GM10248 (cell line): ENCODE measurements around the gene TTC16.

Experiments used
- CTCF ChIA-PET: fragments of 300-600 bp; sonication (Branson Sonifier 250); formaldehyde crosslinking; extraction: SDS; loops from one replicate; lab custom pipeline; 2021; ENCODE audit warnings: antibody characterized with exemption; lab: Yijun Ruan, JAX
- POLR2A ChIA-PET: fragments of 350-650 bp; sonication (Branson Sonifier 250); formaldehyde crosslinking; extraction: SDS; loops from one replicate; lab custom pipeline; 2020; ENCODE audit warnings: antibody characterized with exemption; lab: Yijun Ruan, JAX
- DNase-seq: peaks from one replicate; pipeline ENCODE4 v3.0.0; 2012; ENCODE audit errors: extremely low spot score
- TF ChIP-seq, protein P1 (sequence below): IDR thresholded peaks from 2 replicates; pipeline ENCODE4 v1.5.1; 2012; ENCODE audit warnings: mild to moderate bottlenecking, low read depth; ENCODE audit errors: extremely low read depth, missing control alignments, control extremely low read depth

TTC16 gene

DNA sequence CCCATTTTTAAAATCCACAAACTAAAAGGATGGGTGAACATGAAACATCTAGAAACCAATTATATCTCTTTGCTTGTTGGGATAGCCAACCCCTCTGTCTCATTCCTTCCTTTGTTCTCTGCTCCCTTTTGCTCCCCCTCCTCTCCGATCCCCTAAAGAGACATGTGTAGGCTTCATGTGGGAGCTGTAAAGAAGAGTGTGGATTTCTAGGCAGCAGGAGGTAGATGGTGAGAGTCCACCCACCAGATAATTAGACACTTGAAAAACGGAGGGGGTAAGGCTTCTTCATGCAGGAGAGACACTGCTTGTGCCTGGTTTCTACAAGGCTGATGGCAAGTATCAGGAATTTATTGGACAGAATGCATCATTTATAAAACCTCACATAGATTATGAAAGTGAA is 36.4 kb upstream of the TTC16 start:
- POLR2A ChIA-PET: no interaction called here
- TF ChIP-seq, protein P1, sequence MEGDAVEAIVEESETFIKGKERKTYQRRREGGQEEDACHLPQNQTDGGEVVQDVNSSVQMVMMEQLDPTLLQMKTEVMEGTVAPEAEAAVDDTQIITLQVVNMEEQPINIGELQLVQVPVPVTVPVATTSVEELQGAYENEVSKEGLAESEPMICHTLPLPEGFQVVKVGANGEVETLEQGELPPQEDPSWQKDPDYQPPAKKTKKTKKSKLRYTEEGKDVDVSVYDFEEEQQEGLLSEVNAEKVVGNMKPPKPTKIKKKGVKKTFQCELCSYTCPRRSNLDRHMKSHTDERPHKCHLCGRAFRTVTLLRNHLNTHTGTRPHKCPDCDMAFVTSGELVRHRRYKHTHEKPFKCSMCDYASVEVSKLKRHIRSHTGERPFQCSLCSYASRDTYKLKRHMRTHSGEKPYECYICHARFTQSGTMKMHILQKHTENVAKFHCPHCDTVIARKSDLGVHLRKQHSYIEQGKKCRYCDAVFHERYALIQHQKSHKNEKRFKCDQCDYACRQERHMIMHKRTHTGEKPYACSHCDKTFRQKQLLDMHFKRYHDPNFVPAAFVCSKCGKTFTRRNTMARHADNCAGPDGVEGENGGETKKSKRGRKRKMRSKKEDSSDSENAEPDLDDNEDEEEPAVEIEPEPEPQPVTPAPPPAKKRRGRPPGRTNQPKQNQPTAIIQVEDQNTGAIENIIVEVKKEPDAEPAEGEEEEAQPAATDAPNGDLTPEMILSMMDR: no peak

DNA sequence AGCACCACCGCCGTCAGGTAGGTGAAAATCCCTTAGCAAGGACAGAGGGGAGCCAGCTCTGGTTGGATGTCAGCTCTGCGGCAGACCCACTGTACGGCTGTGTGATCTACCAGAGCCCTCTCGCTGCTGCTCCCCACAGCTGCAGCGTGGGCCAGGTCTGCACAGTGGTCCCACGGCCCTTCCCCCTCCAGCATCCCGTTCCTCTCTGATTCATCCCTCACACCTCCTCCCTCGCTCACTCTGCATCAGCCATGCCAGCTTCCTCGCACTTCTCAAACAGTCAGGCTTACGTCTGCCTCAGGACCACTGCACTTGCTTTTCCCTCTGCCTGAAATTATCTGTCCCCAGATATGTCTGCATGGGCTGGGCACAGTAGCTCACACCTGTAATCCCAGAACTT is 35.7 kb upstream of the TTC16 start:
- TF ChIP-seq, protein P1: no peak
- POLR2A ChIA-PET: no interaction called here
- no peak for DNase-seq
- CTCF ChIA-PET: interaction anchor here (1.6 to 2.7 kb wide), 2 partner anchors 12 to 24 kb away, joined by 3 to 6 read pairs; no protein-coding TSS in a partner anchor

More for the DNA sequence above, 36.4 kb upstream of the TTC16 start:
- CTCF ChIA-PET: interaction anchor here (1.6 to 2.7 kb wide), 2 partner anchors 13 to 24 kb away, joined by 3 to 6 read pairs; no protein-coding TSS in a partner anchor
- DNase-seq: no peak

DNA sequence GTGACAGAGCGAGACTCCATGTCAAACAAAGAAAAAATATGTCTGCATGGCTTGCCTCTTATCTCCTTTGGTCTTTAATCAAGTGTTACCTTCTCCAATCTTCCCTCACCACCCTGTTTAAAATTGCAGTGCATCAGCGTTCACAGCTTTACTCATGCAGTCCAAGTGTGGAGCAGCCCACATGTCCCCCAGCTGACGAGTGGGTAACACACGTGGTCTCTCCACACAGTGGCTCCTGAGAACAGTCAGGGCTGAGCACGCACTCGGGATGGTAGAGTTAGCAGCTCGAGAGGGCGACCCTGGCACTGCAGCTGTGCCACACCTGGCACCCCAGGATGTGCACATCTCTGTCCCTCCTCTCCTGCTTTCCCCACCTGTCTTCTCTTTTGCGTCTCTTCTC is 35.0 kb upstream of the TTC16 start:
- CTCF ChIA-PET: interaction anchor here (1.2 to 2.7 kb wide), 5 partner anchors 12 to 54 kb away, joined by 3 to 6 read pairs (median 3); no protein-coding TSS in a partner anchor

DNA sequence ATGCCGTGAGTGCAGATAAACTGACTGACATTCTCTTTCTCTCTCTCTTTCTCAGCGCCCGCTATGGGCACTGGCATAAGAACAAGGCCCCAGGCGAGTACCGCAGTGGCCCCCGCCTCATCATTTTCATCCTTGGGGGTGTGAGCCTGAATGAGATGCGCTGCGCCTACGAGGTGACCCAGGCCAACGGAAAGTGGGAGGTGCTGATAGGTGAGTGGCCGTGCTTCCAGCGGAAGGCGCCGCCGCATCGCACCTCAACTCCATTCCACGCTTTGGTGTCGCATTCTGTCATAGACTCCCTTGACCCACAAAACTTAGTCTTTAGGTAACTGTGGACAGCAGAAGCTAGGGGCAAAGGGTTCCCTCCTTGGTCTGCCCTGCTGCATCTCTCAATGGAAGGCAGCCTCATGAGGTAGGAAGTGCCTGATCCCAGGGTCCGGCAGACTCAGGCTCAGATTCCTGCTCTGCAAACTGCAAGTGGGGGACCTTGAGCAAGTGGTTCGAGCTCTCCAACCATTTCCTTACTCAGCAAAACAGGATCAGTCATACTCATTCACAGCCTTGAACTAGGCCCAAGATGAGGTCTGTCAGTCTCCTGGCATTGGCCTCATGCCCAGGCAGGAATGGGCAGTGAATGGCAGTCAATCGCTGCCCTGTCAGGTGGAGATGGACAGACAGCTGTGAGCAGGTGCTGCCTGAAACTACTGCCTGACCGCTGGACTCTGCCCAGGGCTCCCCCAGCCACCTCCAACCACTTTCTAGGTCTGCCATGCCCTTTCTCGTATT is 33.3 kb upstream of the TTC16 start:
- DNase-seq: no peak
- TF ChIP-seq, protein P1: no peak
- ChIA-PET POLR2A (interaction anchor here (0.6 kb wide), 1 partner anchor 389 kb away, joined by 5 read pairs; no protein-coding TSS in a partner anchor), CTCF (interaction anchor here (1.4 kb wide), 1 partner anchor 46 kb away, joined by 3 read pairs; no protein-coding TSS in a partner anchor)

More for the DNA sequence above, 35.0 kb upstream of the TTC16 start:
- no peak for DNase-seq
- TF ChIP-seq, protein P1: no peak
- POLR2A ChIA-PET: no interaction called here

DNA sequence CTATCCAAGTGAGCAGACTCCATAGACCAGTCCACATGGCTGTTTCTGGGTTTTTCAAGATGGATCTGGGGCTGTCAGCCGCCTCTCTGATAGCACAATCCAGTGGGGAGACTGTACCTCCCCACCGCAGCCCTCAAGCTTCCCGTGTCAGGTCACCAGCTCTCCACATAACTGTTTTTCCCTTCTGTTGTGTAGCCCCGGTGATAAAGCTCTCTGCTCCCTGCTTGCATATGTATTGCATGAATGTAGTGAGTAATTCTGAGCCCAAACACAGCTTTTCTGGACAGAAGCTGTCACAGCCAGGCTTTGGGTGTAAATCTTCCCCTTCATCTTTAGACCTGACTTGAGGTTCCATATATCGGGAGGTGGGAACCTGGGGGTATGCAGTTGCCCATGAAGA is 32.2 kb upstream of the TTC16 start:
- POLR2A ChIA-PET: no interaction called here

DNA sequence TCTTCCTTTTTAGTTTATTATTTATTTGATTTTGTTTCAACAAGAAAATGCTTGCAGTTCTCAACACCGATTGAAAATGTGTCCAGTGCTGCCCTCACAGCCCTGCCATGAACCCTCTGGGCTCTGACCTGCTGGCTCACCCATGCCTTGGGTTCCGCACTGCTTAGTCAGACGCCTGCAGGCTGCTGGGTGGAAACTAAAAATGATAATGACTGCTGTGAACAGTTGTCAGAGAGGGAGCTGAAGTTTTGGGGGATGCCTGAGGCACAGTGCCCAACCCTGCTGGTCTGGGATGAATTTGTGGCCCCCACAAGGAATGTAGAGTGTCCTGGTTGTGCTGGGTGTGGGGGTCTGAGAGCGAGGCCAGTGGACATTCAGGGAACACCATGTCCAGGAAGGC is 31.3 kb upstream of the TTC16 start:
- no peak for DNase-seq
- CTCF ChIA-PET: interaction anchor here (0.9 to 1.0 kb wide), 2 partner anchors 237 to 414 kb away, joined by 3 read pairs; no protein-coding TSS in a partner anchor
- POLR2A ChIA-PET: no interaction called here
- TF ChIP-seq, protein P1: no peak

More for the DNA sequence above, 32.2 kb upstream of the TTC16 start:
- no peak for DNase-seq
- TF ChIP-seq, protein P1: no peak
- CTCF ChIA-PET: interaction anchor here (0.9 to 1.0 kb wide), 2 partner anchors 238 to 413 kb away, joined by 3 read pairs; no protein-coding TSS in a partner anchor
